GM18868 (cell line): ENCODE results near the gene CCR5.
"Not testable (repeated sequence)": the region's sequence is repeated elsewhere in the genome, so short reads cannot be mapped to it uniquely, and the experiment has no call there.

ENCODE experiments used
- ATAC-seq: cut with Tn5 transposase; IDR thresholded peaks from one replicate; pipeline ENCODE4 v1.9.1; 2021; ENCODE audit warnings: mild to moderate bottlenecking, moderate library complexity; ENCODE audit not compliant: unreplicated experiment

Gene CCR5

GRCh38 chr3:46370839-46371518 lies at the start of gene CCR5:
Gene CCR5 (plus strand): TSS chr3:46370946. CDS start chr3:46372903, 1,957 bp downstream.
- ATAC-seq: no peak

DNA sequence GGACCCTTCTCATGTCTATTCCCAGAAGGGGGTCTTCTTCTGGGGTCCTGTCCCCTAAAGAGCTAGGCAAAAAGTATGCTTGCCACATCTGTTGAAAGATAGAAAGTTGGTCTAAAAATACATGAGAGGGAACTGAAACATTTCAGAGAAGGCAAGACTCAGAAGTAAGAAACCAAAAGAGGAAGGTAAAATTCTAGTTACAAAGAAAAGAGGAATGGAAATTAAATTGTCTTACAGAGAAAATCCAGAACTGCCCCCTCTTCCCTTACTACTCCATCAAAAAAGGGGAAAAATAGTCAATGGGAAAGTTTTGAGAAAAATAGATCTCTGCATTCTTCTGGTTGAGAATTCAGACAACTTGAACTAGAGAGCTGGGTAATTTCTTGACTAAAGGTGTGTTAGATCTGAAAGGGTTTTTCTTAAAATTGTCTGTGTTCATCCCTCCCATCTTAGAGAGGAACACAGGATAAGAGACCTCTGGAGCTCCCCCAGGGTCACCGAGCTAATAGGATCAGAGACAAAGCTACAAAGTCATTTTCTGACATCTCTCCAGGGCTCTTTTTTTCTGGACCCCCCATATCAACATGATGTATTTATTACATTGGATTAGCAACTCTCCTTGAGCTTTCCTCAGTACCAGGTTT lies 49.2 kb upstream of the CCR5 start:
- ATAC-seq: no peak

DNA sequence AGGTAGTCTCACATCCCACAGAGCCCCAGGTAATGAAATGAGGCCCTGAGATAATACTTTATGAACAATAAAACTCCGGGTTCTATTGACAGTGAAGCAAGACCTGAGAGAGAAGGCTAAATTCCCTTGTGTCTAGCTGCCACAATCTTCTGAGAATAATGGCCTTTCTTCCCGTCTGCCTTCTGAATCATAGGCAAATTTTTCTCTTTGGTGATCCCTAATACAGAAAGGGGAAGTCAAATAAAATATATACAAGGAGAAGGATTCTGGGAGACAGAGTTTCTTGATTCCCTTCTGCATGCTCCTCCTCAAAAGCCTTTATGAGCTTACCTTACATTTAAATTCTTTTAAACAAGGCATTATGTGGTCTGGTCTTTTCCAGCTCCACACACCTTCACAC lies 46.7 kb upstream of the CCR5 start:
- ATAC-seq: no peak

DNA sequence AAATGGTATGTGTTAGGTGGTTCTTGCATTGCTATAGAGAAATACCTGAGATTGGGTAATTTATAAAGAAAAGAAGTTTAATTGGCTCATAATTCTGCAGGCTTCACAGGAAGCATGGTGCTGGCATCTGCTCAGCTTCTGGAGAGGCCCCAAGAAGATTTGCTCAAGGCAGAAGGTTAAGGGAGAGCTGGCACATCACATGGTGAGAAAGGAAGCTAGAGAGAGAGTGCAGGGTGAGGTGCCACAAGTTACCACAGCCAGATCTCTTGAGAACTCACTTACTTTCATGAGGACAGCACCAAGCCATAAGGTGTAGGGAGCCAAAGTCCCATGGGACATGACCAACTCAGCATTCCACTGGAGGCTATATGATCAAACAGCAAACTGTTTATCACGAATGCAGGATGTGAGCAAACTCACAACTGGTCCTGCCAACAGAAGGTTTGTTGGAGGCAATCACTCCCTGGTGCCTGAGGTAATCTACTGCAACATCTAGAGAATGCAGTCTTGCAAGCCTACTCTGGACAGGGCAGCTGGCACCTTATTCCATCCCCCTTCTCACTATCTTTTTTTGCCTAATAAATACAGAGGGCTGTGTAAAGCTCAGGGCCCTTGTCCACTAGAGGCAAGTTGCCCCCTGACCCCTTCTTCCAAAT lies 45.0 kb upstream of the CCR5 start:
- ATAC-seq: no peak

GRCh38 chr3:46330676-46331075 lies 40.1 kb upstream of the CCR5 start:
- not testable (repeated sequence) for ATAC-seq

GRCh38 chr3:46334741-46335478 lies 35.8 kb upstream of the CCR5 start:
- ATAC-seq: no peak

DNA sequence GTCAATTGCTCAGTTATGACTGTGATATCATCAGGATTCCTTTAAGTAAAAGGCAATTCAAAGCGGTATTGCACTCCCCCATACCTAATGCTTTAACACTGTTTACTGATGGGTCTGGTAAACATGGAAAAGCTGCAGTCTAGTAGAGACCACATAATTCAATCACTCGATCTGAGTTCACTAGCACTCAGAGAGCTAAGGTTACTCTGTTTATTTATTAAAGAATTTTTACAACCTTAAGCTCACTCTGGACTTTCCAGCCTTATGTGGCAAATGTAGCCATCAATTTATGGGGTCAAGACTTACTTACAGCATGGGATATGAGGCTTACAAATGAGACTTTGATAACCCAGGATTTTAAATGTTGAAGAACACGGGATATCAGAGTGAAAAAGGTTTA lies 35.2 kb upstream of the CCR5 start:
- no peak for ATAC-seq

DNA sequence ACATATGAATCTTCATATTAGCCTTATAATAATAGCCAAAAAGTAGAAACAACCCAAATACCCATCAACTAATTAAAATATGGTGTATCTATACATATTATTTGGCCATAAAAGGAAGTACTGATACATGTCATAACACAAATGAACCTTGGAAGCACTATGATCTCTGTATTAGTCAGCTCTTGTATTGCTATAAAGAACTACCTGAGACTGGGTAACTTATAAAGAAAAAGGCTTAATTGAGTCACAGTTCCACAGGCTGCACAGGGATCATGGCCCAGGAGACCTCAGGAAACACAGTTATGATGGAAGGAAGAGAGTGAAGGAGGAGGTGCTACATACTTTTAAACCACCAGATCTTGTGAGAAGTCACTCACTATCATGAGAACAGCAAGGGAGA lies 32.8 kb upstream of the CCR5 start:
- no peak for ATAC-seq

- no peak for ATAC-seq
These were observed 31.9 kb upstream of the CCR5 start for GRCh38 chr3:46338840-46339239.

- no peak for ATAC-seq
These were observed 26.3 kb upstream of the CCR5 start for GRCh38 chr3:46344476-46344875.

DNA sequence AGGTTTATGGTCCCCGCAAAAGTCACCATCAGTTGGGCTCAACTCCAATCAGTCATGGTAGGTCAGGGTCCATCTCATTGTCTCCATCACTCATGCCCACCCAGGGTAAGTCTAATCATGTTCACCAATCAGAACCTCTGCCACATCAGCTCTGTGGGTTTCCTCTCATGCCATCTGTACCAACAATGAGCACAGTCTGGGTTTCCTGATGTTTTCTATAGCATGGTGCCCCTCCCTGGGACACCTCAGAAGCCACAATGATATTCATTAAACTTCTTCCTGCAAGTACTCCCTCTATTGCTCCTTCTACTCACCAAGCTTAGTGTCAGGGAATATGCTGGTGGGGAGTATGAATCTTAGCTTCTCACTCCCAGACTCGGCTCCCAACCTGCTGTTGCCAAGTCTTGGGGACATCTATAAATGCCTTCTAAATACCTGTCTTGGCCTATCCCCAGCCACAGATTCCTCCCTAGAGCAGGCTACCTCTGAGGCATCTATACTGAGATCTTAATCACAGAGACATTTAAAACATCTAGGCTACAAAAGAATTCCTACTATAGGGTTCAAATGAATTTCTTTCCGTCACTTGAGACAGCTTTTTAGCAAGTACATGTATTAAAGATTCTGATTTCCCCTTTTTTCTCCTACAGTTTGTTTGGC lies 21.8 kb upstream of the CCR5 start:
- no peak for ATAC-seq

- no peak for ATAC-seq
These were observed 21.1 kb upstream of the CCR5 start for GRCh38 chr3:46349484-46350261.

DNA sequence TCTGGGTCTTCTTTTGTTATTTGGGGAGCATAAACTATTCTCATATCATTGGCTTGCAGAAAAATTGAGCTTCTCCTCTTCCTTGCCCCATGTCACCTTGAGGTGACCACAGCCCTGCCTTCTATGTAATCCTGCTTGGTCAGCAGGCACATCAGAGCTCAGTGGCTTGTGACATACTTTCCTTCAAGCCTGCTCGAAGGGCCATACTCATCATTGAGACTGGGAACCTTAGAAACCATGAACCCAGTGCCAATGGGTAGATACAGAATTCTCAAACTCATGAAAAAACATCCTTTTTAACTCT lies 20.5 kb upstream of the CCR5 start:
- no peak for ATAC-seq

DNA sequence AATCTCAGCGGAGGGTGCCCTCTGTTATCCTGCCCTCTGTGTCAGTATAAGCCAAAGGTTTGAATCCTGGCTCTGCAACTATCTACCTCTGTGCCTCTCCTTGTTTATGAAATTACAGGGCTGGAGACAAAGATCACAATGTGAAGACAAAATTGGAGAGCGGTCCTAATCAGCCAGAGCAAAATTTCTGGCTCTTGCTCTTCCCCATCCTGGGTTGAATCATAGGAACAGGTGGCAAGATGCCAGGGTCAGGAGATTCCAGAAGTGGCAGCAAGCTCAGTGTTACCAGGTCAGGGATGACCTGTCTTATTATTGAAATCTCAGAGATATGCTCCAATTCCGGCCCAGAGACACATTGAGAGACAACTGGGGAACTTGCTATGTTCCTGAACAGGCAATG lies 19.1 kb upstream of the CCR5 start:
- ATAC-seq: no peak

GRCh38 chr3:46353090-46353489 lies 17.7 kb upstream of the CCR5 start:
- no peak for ATAC-seq

GRCh38 chr3:46353647-46354410 lies 16.9 kb upstream of the CCR5 start, which contains the start of gene CCR2:
Gene CCR2 (plus strand): TSS chr3:46354111. CDS start chr3:46357528, 3,417 bp downstream.
- no peak for ATAC-seq

GRCh38 chr3:46354478-46354877 lies 16.3 kb upstream of the CCR5 start:
- ATAC-seq: no peak

GRCh38 chr3:46354984-46355383 lies 15.8 kb upstream of the CCR5 start:
- ATAC-seq: no peak

GRCh38 chr3:46356276-46356675 lies 14.5 kb upstream of the CCR5 start:
- ATAC-seq: no peak

DNA sequence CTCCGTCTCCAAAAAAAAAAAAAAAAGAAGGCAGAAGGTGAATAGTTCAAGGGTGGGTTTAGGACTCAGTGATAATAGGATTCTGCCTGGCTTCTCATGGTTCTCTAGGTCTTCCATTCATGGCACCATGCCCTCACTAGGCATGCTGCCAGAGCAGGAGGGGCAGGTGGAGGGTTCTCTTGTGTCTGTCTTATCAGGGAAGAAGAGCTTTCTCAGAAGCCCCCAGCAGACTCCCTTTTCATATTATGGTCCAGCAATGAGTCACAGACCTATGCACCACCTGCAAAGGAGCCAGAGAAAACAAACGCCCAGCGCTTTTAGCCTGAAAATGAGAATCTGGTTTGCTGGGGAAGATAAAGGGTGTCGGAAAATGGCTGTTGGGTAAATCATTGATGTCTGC lies 13.8 kb upstream of the CCR5 start:
- no peak for ATAC-seq
